H54 (cell line): ENCODE results near the gene CACYBP.
A peak's percentile ranks its signal among the peaks of the same experiment; 100 is the strongest.

ENCODE experiments used
- DNase-seq: peaks from one replicate; pipeline ENCODE4 v3.0.0; 2011; ENCODE audit warnings: low spot score, mixed read lengths; ENCODE audit not compliant: insufficient read length
- FAIRE-seq: peaks from 3 replicates; lab custom pipeline; 2011; peaks lifted over from hg19 to GRCh38; lab: Jason Lieb, UNC
- POLR2A ChIP-seq: IDR thresholded peaks from 2 replicates; pipeline ENCODE4 v1.6.1; 2011; ENCODE audit warnings: low read depth, mild to moderate bottlenecking, low read length

The CACYBP gene, protein sequence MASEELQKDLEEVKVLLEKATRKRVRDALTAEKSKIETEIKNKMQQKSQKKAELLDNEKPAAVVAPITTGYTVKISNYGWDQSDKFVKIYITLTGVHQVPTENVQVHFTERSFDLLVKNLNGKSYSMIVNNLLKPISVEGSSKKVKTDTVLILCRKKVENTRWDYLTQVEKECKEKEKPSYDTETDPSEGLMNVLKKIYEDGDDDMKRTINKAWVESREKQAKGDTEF

DNA sequence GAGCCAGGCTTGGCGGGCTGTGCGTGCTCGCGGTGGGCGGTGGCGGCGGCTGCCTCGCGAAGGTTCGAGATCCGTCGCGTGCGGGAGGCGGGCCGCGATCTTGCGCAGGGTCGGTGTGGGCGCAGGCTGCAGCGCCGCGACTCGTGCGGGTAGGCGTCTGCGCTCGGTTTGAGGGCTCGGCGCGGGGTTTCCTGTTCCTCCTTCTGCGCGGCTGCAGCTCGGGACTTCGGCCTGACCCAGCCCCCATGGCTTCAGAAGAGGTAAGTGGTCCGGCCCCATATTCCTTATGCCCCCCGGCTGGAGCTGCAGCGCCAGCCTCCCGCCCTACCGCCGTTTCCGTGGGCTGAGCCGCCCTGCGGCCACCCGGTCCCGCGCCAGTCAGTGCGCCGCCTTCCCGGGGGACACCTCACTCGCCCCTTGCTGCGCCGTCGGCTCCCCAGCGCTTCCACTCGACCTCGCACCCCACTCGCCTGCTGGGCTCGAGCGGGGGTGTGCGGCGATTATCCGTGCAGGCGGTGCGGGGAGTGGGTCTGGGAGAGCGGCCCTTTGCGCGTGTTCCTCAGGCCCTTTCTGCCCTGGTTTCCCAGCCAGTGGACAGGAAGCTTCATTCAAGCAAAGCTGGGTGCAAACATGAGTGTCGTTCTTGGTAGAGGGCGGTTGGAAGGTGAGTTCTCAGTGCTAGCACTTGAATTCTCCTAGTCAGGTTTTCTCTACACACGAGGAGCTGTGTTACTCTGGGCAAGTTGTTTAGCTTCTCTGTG lies at the start of gene CACYBP:
Gene CACYBP, plus strand, starts transcription at position 12 of the 761 bp plus-strand sequence. Its CDS starts 234 bp downstream, at position 246.
- peak; percentile 98 for TF ChIP-seq POLR2A
- FAIRE-seq (no peak), DNase-seq (peak; percentile 66)

GRCh38 chr1:174953285-174954072 lies 46.3 kb upstream of the CACYBP start:
- no peak for FAIRE-seq
- no peak for TF ChIP-seq POLR2A

DNA sequence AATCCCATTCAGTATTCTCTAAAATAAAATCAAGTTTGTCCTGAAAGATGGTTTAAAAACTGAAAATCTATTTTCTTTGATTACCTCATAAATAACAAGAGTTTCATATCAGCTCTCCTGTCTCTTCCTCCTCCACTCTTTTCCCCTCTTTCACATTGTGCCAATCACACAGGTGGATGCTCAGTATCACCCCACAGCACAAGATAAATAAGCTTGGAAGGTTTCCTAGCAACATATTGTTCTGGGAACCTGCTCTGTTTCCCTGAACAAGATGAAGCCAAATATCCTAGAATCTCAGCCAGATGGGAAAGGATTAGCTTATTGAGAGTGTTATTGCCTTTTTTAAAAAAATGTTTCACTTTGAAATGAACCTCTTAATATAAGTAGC lies 45.7 kb upstream of the CACYBP start:
- DNase-seq (no peak), FAIRE-seq (no peak)
- no peak for TF ChIP-seq POLR2A

More at GRCh38 chr1:174953285-174954072, 46.3 kb upstream of the CACYBP start:
- no peak for DNase-seq

GRCh38 chr1:174954671-174955669 lies 44.8 kb upstream of the CACYBP start:
- no peak for DNase-seq
- FAIRE-seq = no peak
- no peak for TF ChIP-seq POLR2A

GRCh38 chr1:174956086-174956485 lies 43.7 kb upstream of the CACYBP start:
- no peak for DNase-seq
- no peak for FAIRE-seq
- TF ChIP-seq POLR2A = no peak

- FAIRE-seq = no peak
- no peak for DNase-seq
- no peak for TF ChIP-seq POLR2A
Observed at GRCh38 chr1:174956976-174957375, 42.8 kb upstream of the CACYBP start.

GRCh38 chr1:174957829-174958228 lies 41.9 kb upstream of the CACYBP start:
- no peak for TF ChIP-seq POLR2A
- DNase-seq (no peak), FAIRE-seq (no peak)

DNA sequence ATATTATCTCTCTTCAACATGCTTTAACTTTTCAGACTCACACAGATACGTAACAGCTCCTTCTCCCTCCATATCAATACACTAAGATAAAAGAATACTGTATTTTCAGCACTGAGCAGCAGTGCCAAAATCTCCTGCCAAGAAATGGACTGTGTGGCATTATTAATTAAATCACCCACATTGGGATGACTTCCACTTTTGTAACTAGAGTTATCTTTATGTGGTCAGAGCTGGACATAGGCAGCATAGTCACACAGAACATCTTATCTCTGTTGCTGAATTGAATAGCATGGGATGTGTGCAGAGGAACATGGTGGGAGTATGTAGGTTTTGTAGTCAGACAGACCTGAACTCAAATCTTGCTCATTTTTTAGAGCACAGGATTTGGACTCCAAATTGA lies 41.4 kb upstream of the CACYBP start:
- DNase-seq (no peak), FAIRE-seq (no peak)
- TF ChIP-seq POLR2A = no peak

DNA sequence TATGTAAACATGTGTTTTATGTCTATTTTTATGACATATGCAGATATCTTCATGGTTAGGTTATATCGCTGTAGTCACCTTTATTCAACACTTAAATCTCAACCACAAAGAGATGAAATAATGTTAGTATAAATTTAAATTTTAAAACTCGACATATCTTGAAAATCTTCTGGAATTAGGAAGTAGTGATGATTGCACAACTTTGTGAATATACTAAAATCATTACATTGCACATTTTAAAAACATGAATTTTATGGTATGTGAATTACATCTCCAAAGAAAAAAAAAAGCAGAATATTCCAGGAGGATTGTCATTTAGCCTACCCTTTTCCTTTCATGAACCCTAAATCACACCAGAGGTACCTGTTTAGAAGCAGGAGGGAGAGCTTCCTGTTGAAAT lies 39.4 kb upstream of the CACYBP start:
- no peak for TF ChIP-seq POLR2A
- DNase-seq (no peak), FAIRE-seq (no peak)

GRCh38 chr1:174963529-174964125 lies 36.1 kb upstream of the CACYBP start:
- FAIRE-seq (no peak), DNase-seq (no peak)
- TF ChIP-seq POLR2A = no peak

DNA sequence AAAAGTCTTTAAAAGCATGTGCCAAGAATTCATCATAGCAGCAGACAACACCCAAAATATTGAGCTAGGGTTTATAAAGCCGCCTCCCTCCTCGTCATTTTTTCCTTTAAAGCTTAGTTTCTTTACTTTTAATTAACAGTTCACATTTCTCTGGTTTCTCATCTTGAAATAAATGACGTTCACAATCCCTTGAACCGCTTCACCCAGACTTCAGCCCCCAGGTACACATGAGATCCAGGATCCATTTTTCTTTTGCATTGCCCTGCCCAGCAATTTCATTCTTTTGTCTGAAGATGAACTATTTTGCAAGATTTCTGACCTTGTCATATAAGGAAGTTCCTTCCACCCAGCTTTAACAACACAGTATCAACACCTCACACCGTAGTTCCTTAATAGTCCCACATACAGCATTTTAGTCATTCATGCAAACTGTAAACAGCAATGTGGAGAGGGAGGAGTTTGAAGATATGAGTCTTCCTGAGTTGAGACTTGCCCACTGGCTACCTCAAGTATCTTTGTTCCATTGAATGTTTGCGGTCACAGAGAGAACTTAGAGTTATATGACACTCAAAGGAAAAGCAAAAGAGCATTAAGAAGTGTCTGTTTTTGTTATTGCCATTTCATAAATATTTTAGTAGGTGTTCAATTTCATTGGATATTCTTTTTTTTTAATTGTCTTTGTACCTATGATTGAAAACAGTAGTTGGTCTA lies 35.3 kb upstream of the CACYBP start:
- TF ChIP-seq POLR2A = no peak
- DNase-seq (no peak), FAIRE-seq (no peak)

DNA sequence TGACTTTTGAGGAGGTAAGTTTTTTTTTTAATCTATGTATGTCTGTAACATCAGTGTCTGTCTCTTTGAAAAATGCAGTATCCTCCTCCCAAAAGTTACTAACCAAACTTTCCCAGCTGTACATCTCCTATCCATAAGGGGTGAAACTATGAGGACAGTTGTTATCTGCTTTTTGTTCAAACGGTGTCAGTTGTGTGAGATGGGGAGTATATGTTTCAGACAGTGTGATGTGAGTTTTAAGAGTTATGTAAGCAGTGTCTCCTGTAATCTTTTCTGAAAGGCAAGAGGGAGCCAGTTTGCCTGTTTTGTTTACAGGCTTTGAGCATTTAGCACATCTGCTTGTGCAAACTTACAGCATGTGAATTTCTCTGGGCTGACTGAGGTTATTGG lies 34.8 kb upstream of the CACYBP start:
- FAIRE-seq (peak; percentile 38), DNase-seq (no peak)
- no peak for TF ChIP-seq POLR2A
